Mesenchymal stem cell (in vitro differentiated cells and primary cell): Measurements from ENCODE around the gene GSTM3.

Experiments
- DNase-seq: peaks from one replicate; pipeline ENCODE4 v3.0.0-alpha.2; 2013
- H2AFZ ChIP-seq: one replicate; pipeline ENCODE4 v1.6.1; 2013; ENCODE audit warnings: low read depth, mild to moderate bottlenecking, control low read depth, inconsistent platforms, low read length, moderate library complexity
- H2AK5ac ChIP-seq: 2 replicates; pipeline ENCODE4 v1.6.1; 2013; ENCODE audit warnings: low read length, moderate library complexity, mild to moderate bottlenecking, inconsistent platforms; ENCODE audit not compliant: severe bottlenecking
- H2BK120ac ChIP-seq: one replicate; pipeline ENCODE4 v1.6.1; 2013; ENCODE audit warnings: low read depth, mild to moderate bottlenecking, inconsistent platforms, low read length, moderate library complexity
- H2BK12ac ChIP-seq, 2 experiments: one replicate each; pipeline ENCODE4 v1.6.1; 2013; ENCODE audit warnings: inconsistent platforms in 2 of 2, low read length in 2 of 2, mild to moderate bottlenecking in 2 of 2, moderate library complexity in 2 of 2, control low read depth in 1 of 2
- H2BK15ac ChIP-seq: one replicate; pipeline ENCODE4 v1.6.1; 2013; ENCODE audit warnings: mild to moderate bottlenecking, low read depth, inconsistent platforms; ENCODE audit not compliant: poor library complexity, severe bottlenecking
- H2BK5ac ChIP-seq: 2 replicates; pipeline ENCODE4 v1.6.1; 2013; ENCODE audit warnings: low read depth, mild to moderate bottlenecking, low read length, control low read depth, inconsistent platforms; ENCODE audit not compliant: poor library complexity, severe bottlenecking
- H3K14ac ChIP-seq, 2 experiments: one replicate each; pipeline ENCODE4 v1.6.1; 2013; ENCODE audit warnings: inconsistent platforms in 2 of 2, low read length in 2 of 2, control low read depth in 1 of 2, mild to moderate bottlenecking in 1 of 2, moderate library complexity in 1 of 2
- H3K18ac ChIP-seq, 2 experiments: one replicate each; pipeline ENCODE4 v1.6.1; 2013; ENCODE audit warnings: inconsistent platforms in 2 of 2, low read length in 2 of 2, control low read depth in 1 of 2, low read depth in 1 of 2, mild to moderate bottlenecking in 1 of 2
- H3K23ac ChIP-seq, 2 experiments: one replicate each; pipeline ENCODE4 v1.6.1; 2013; ENCODE audit warnings: inconsistent platforms in 2 of 2, low read length in 2 of 2, mild to moderate bottlenecking in 2 of 2, moderate library complexity in 2 of 2, control low read depth in 1 of 2
- H3K27ac ChIP-seq: 2 replicates; pipeline ENCODE4 v1.5.1; 2013; ENCODE audit warnings: mild to moderate bottlenecking, moderate library complexity, low read length, control low read depth, inconsistent platforms; ENCODE audit not compliant: poor library complexity, severe bottlenecking
- H3K27me3 ChIP-seq, 2 experiments: 2 replicates each; pipeline versions ENCODE4 v1.6.1 to v1.7.0; 2013; ENCODE audit warnings: low read length in 2 of 2, mild to moderate bottlenecking in 2 of 2, moderate library complexity in 2 of 2, control low read depth in 1 of 2, inconsistent platforms in 1 of 2; ENCODE audit not compliant: control insufficient read depth in 1 of 2, insufficient read depth in 1 of 2
- H3K36me3 ChIP-seq, 2 experiments: 2 replicates each; pipeline versions ENCODE4 v1.6.1 to v1.7.0; 2013; ENCODE audit warnings: low read length in 2 of 2, control low read depth in 1 of 2, inconsistent platforms in 1 of 2, low read depth in 1 of 2, mild to moderate bottlenecking in 1 of 2; ENCODE audit not compliant: insufficient read depth in 2 of 2, control insufficient read depth in 1 of 2
- H3K4ac ChIP-seq, 2 experiments: one replicate each; pipeline ENCODE4 v1.6.1; 2013; ENCODE audit warnings: inconsistent platforms in 2 of 2, low read length in 2 of 2, mild to moderate bottlenecking in 2 of 2, moderate library complexity in 2 of 2, control low read depth in 1 of 2, low read depth in 1 of 2
- H3K4me1 ChIP-seq: 2 replicates; pipeline ENCODE4 v1.6.1; 2013; ENCODE audit warnings: low read depth, low read length, control low read depth; ENCODE audit not compliant: control insufficient read depth, insufficient read depth
- H3K4me2 ChIP-seq: 2 replicates; pipeline ENCODE4 v1.6.1; 2013; ENCODE audit warnings: low read length, mild to moderate bottlenecking, inconsistent platforms; ENCODE audit not compliant: poor library complexity, severe bottlenecking
- H3K4me3 ChIP-seq, 2 experiments: 2 replicates each; pipeline versions ENCODE4 v1.5.1 to v1.7.0; 2013; ENCODE audit warnings: low read length in 2 of 2, mild to moderate bottlenecking in 2 of 2, control low read depth in 1 of 2, low read depth in 1 of 2; ENCODE audit not compliant: insufficient read depth in 1 of 2
- H3K79me1 ChIP-seq: replicated peaks from 2 replicates; pipeline ENCODE4 v1.6.1; 2013; ENCODE audit warnings: mild to moderate bottlenecking, control low read depth, low read length, inconsistent platforms; ENCODE audit not compliant: poor library complexity, severe bottlenecking
- H3K9ac ChIP-seq: 2 replicates; pipeline ENCODE4 v1.7.0; 2013; ENCODE audit warnings: mild to moderate bottlenecking, low read length, moderate library complexity
- H3K9me3 ChIP-seq: 2 replicates; pipeline ENCODE4 v1.7.0; 2013; ENCODE audit warnings: mild to moderate bottlenecking, low read length; ENCODE audit not compliant: control insufficient read depth
- H4K8ac ChIP-seq: one replicate; pipeline ENCODE4 v1.6.1; 2013; ENCODE audit warnings: inconsistent platforms, mild to moderate bottlenecking, low read length, moderate library complexity
- H4K91ac ChIP-seq: one replicate; pipeline ENCODE4 v1.6.1; 2013; ENCODE audit warnings: mild to moderate bottlenecking, low read length, inconsistent platforms
- WGBS: methylation state at CpG from one replicate; pipeline ENCODE4 v1.1.7; 2013; ENCODE audit warnings: mixed read lengths; 5-methylcytosine and 5-hydroxymethylcytosine counted together

Gene GSTM3

DNA sequence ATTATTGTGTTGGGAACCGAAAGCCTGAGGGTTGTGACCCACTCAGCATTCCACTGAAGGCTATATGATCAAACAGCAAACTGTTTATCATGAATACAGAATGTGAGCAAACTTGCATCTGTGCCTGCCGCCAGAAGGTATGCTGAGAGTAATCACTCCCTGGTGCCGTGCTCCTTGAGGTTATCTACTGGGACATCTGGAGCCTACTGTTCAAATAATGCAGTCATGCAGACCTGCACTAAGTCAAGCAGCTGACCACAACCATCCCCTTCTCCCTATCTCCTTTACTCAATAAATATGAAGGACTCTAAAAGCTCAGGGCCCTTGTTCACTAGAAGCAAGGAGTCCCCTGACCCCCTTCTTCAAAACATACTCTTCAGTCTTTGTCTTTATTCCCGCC, 15.3 kb downstream of the GSTM3 start:
- Histone ChIP-seq H3K23ac (no peak overlapping the region), H3K4me2 (no peak overlapping the region), H3K27ac (no peak overlapping the region), H2AFZ (no peak overlapping the region), H3K4me3 (no peak overlapping the region), H2BK5ac (no peak overlapping the region), H3K4ac (no peak overlapping the region), H4K8ac (no peak overlapping the region), H2BK15ac (no peak overlapping the region), H3K14ac (no peak overlapping the region), H3K18ac (no peak overlapping the region), H2BK120ac (no peak overlapping the region), H3K9me3 (peaks cover 3% of the 10 kb centered on the region), H3K4me1 (no peaks in the 10 kb centered on the region), H2AK5ac (no peak overlapping the region), H3K36me3 (no peaks in the 10 kb centered on the region), H4K91ac (no peak overlapping the region), H2BK12ac (no peak overlapping the region), H3K27me3 (no peaks in the 10 kb centered on the region), H3K79me1 (no peaks in the 10 kb centered on the region), H3K9ac (no peak overlapping the region)
- 86% methylated on average over 4 of the region's 4 CpGs for WGBS
- DNase-seq, result no peak

DNA sequence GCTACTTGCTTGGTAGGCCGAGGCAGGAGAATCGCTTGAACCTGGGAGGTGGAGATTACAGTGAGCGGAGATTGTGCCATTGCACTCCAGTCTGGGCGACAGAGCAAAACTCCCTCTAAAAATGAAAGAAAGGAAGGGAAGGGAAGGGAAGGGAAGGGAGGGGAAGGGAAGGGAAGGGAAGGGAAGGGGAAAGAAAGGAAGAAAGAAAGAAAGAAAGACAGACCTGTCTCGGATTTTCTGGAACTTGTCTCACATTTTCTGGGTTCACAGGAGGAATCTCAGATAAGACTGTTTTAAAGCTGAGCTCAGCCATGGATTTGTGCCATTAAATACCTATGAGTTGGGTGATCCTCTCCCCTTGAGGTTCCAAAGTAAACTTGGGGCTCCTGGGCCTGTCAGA, 15.9 kb downstream of the GSTM3 start:
- no peak overlapping the region for H2BK12ac ChIP-seq
- H3K18ac ChIP-seq, result no peak overlapping the region
- H2AFZ ChIP-seq, result no peak overlapping the region
- H3K4me2 ChIP-seq, result no peak overlapping the region
- H2BK15ac ChIP-seq, result no peak overlapping the region
- H3K79me1 ChIP-seq, result no peaks in the 10 kb centered on the region
- WGBS, result 96% methylated on average over 3 of the region's 5 CpGs
- H3K4me3 ChIP-seq, result no peak overlapping the region
- no peak overlapping the region for H3K23ac ChIP-seq
- H3K4ac ChIP-seq, result no peak overlapping the region
- no peak overlapping the region for H2BK5ac ChIP-seq
- no peak overlapping the region for H2BK120ac ChIP-seq
- no peak overlapping the region for H3K9ac ChIP-seq
- H2AK5ac ChIP-seq, result no peak overlapping the region
- no peaks in the 10 kb centered on the region for H3K36me3 ChIP-seq
- H3K27ac ChIP-seq, result no peak overlapping the region
- no peak overlapping the region for H4K8ac ChIP-seq
- peaks cover 3% of the 10 kb centered on the region for H3K9me3 ChIP-seq
- H3K14ac ChIP-seq, result no peak overlapping the region
- H3K4me1 ChIP-seq, result no peaks in the 10 kb centered on the region
- DNase-seq, result no peak
- no peak overlapping the region for H4K91ac ChIP-seq
- no peaks in the 10 kb centered on the region for H3K27me3 ChIP-seq

DNA sequence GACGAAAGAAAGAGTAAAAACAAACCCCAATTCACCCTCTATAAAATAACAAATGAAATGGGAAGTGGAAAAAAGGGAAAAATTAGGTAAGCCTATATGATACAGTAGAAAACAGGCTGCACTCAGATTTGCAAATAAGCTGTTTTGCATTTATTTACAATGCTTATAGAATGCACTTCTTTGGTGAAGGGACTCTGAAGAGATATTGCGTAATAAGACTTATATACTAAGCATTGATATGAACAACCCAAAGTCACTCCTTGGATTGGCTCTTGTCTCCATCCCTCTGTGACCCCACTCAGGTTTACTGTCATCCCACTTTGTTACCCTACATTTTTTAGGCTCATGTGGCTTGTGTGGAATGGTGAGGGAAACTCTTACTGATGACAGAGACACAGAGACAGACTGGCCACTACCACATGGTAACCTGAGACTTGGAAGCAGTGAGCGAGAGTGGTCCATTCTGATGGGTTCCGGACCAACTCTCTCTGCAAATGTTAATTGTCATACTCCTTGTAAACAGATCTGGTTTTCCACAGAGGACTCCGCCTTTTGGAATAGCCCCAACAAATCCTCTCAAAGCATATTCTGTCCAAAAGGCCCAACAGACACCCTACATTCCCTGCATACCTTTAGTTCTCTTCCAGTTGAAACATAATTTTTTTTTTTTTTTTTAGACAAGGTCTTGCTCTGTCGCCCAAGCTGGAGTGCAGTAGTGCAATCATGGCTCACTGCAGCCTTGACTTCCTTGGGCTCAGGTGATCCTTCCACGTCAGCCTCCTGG, 17.7 kb downstream of the GSTM3 start:
- Histone ChIP-seq H3K9ac (no peak overlapping the region), H2AFZ (no peak overlapping the region), H3K27ac (no peak overlapping the region), H3K27me3 (no peaks in the 10 kb centered on the region), H2BK5ac (no peak overlapping the region), H3K4me3 (no peak overlapping the region), H3K36me3 (no peaks in the 10 kb centered on the region), H4K8ac (no peak overlapping the region), H3K14ac (no peak overlapping the region), H3K9me3 (peaks cover 3% of the 10 kb centered on the region), H2AK5ac (no peak overlapping the region), H3K4me2 (no peak overlapping the region), H2BK120ac (no peak overlapping the region), H3K4ac (no peak overlapping the region), H2BK15ac (no peak overlapping the region), H2BK12ac (no peak overlapping the region), H4K91ac (no peak overlapping the region), H3K23ac (no peak overlapping the region), H3K18ac (no peak overlapping the region), H3K79me1 (no peaks in the 10 kb centered on the region), H3K4me1 (peaks cover 2% of the 10 kb centered on the region)
- DNase-seq, result peak; percentile 6
- WGBS, result 90% methylated on average over 6 of the region's 7 CpGs

DNA sequence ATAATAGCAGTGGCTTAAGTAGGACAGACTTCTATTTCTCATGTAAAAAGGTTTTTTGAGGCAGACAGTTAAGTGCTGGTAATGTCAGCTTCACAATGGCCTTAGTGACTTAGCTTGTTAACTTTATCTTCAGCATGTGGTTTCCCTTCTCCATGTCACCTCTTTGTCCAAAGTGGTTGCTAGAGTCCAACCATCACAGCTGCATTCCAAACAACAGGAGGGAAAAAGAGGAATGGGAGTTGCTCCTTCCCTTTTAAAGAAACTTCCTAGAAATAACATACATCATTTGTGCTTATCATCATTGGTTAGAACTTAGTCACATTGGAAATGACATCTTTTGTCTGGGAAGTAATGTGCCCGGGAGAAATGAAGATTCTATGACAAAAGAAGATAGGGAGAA, 18.9 kb downstream of the GSTM3 start:
- H3K9me3 ChIP-seq, result peaks cover 3% of the 10 kb centered on the region
- H3K9ac ChIP-seq, result no peak overlapping the region
- no peak for DNase-seq
- no peak overlapping the region for H3K18ac ChIP-seq
- H3K4me3 ChIP-seq, result no peak overlapping the region
- H3K27ac ChIP-seq, result no peak overlapping the region
- WGBS, result 100% methylated on average over 1 of the region's 1 CpG
- no peak overlapping the region for H2BK5ac ChIP-seq
- no peak overlapping the region for H2AFZ ChIP-seq
- H3K23ac ChIP-seq, result no peak overlapping the region
- no peak overlapping the region for H4K91ac ChIP-seq
- H2BK15ac ChIP-seq, result no peak overlapping the region
- no peaks in the 10 kb centered on the region for H3K36me3 ChIP-seq
- H3K79me1 ChIP-seq, result no peaks in the 10 kb centered on the region
- no peaks in the 10 kb centered on the region for H3K27me3 ChIP-seq
- no peak overlapping the region for H2AK5ac ChIP-seq
- no peak overlapping the region for H2BK120ac ChIP-seq
- no peak overlapping the region for H3K4ac ChIP-seq
- no peak overlapping the region for H2BK12ac ChIP-seq
- no peak overlapping the region for H3K14ac ChIP-seq
- H3K4me1 ChIP-seq, result peaks cover 2% of the 10 kb centered on the region
- no peak overlapping the region for H3K4me2 ChIP-seq
- H4K8ac ChIP-seq, result no peak overlapping the region
